HG02571 (cell line): ENCODE data around the gene TMEM178B.
"Not testable (repeated sequence)": the region's sequence is repeated elsewhere in the genome, so short reads cannot be mapped to it uniquely, and the experiment has no call there.

ENCODE experiments used
- ATAC-seq: cut with Tn5 transposase; IDR thresholded peaks from one replicate; pipeline ENCODE4 v1.9.1; 2021; ENCODE audit warnings: mild to moderate bottlenecking, moderate library complexity; ENCODE audit not compliant: unreplicated experiment

Gene TMEM178B

GRCh38 chr7:141133646-141134045 lies 59.8 kb downstream of the TMEM178B start:
- ATAC-seq, result no peak

GRCh38 chr7:141142058-141142457 lies 68.2 kb downstream of the TMEM178B start:
- no peak for ATAC-seq

GRCh38 chr7:141144921-141145629 lies 71.2 kb downstream of the TMEM178B start:
- ATAC-seq, result no peak

- ATAC-seq, result no peak
Measured at GRCh38 chr7:141145630-141145982, 71.7 kb downstream of the TMEM178B start.

- no peak for ATAC-seq
Measured at GRCh38 chr7:141147482-141147881, 73.6 kb downstream of the TMEM178B start.

GRCh38 chr7:141150465-141150864 lies 76.6 kb downstream of the TMEM178B start:
- no peak for ATAC-seq

GRCh38 chr7:141151746-141152145 lies 77.9 kb downstream of the TMEM178B start:
- no peak for ATAC-seq

GRCh38 chr7:141153231-141153630 lies 79.4 kb downstream of the TMEM178B start:
- no peak for ATAC-seq

GRCh38 chr7:141154131-141154732 lies 80.4 kb downstream of the TMEM178B start:
- no peak for ATAC-seq

- ATAC-seq, result no peak
Measured at GRCh38 chr7:141156407-141156806, 82.5 kb downstream of the TMEM178B start.

GRCh38 chr7:141157138-141157765 lies 83.4 kb downstream of the TMEM178B start:
- ATAC-seq, result no peak

- no peak for ATAC-seq
Measured at GRCh38 chr7:141158561-141158960, 84.7 kb downstream of the TMEM178B start.

GRCh38 chr7:141160246-141160860 lies 86.5 kb downstream of the TMEM178B start:
- ATAC-seq, result no peak

GRCh38 chr7:141161550-141162535 lies 88.0 kb downstream of the TMEM178B start:
- no peak for ATAC-seq

- ATAC-seq, result no peak
Measured at GRCh38 chr7:141165521-141165920, 91.7 kb downstream of the TMEM178B start.

GRCh38 chr7:141166926-141167325 lies 93.1 kb downstream of the TMEM178B start:
- no peak for ATAC-seq

- no peak for ATAC-seq
Measured at GRCh38 chr7:141167381-141167964, 93.6 kb downstream of the TMEM178B start.

- not testable (repeated sequence) for ATAC-seq
Measured at GRCh38 chr7:141169157-141169556, 95.3 kb downstream of the TMEM178B start.

- ATAC-seq, result not testable (repeated sequence)
Measured at GRCh38 chr7:141175728-141176127, 101.9 kb downstream of the TMEM178B start.

- ATAC-seq, result not testable (repeated sequence)
Measured at GRCh38 chr7:141177120-141177519, 103.3 kb downstream of the TMEM178B start.
